SK-N-SH (cell line): ENCODE results near the gene RAMP3. TPM values are rescaled to one million over a fixed set of nuclear protein-coding genes. Genes with fewer than 3 reads are reported as not detected.

Experiments
- CTCF ChIA-PET: fragments of 300-600, 350-600 bp; formaldehyde crosslinking; extraction: SDS; loops from one replicate; lab custom pipeline; 2021; lab: Yijun Ruan, JAX
- POLR2A ChIA-PET: fragments of 350-600 bp; sonication (Branson Sonifier 250); formaldehyde crosslinking; extraction: SDS; loops from one replicate; lab custom pipeline; 2020; ENCODE audit warnings: antibody characterized with exemption, inconsistent platforms; lab: Yijun Ruan, JAX
- DNase-seq: peaks from one replicate; pipeline ENCODE4 v3.0.0; 2012
- H2AFZ ChIP-seq: fragments of 200-600 bp; sonication (generic); 2 replicates; pipeline ENCODE4 v1.8.1; 2016; ENCODE audit warnings: antibody characterized with exemption, mild to moderate bottlenecking, low read depth
- H3F3A ChIP-seq: fragments of 200-600 bp; sonication (generic); replicated peaks from 2 replicates; pipeline ENCODE3; 2016; ENCODE audit warnings: antibody characterized with exemption, mild to moderate bottlenecking; ENCODE audit not compliant: insufficient read depth
- H3K27ac ChIP-seq, 2 experiments: fragments of 200-500 bp in 1 of 2; fragments of 200-600 bp in 1 of 2; sonication (Bioruptor generic) in 1 of 2; sonication (generic), shearing (Covaris generic) in 1 of 2; 2 replicates each; pipeline versions ENCODE4 v1.5.1 to v1.6.1; 2014 to 2016; ENCODE audit warnings: low read depth in 2 of 2, inconsistent platforms in 1 of 2, low read length in 1 of 2, mild to moderate bottlenecking in 1 of 2, mixed read lengths in 1 of 2
- H3K27me3 ChIP-seq: fragments of 200-600 bp; sonication (generic), shearing (Covaris generic); 2 replicates; pipeline ENCODE4 v1.6.1; 2016; ENCODE audit warnings: mixed run types; ENCODE audit not compliant: insufficient read depth
- H3K36me3 ChIP-seq, 2 experiments: fragments of 200-500 bp in 1 of 2; fragments of 200-600 bp in 1 of 2; sonication (Bioruptor generic) in 1 of 2; sonication (generic) in 1 of 2; replicated peaks in 1 of 2; 2 replicates each; pipeline versions ENCODE3 to v1.5.1; 2014 to 2016; ENCODE audit warnings: low read length in 1 of 2, mild to moderate bottlenecking in 1 of 2; ENCODE audit not compliant: insufficient read depth in 2 of 2, control insufficient read depth in 1 of 2
- H3K4me1 ChIP-seq, 2 experiments: fragments of 200-500 bp in 1 of 2; fragments of 200-600 bp in 1 of 2; sonication (Bioruptor generic) in 1 of 2; sonication (generic), shearing (Covaris generic) in 1 of 2; 2 replicates each; pipeline versions ENCODE4 v1.5.1 to v1.6.1; 2014 to 2016; ENCODE audit warnings: low read depth in 1 of 2, low read length in 1 of 2, mixed run types in 1 of 2; ENCODE audit not compliant: insufficient read depth in 2 of 2, control insufficient read depth in 1 of 2
- H3K4me2 ChIP-seq: fragments of 200-600 bp; sonication (generic), shearing (Covaris generic); 2 replicates; pipeline ENCODE4 v1.6.1; 2017; ENCODE audit warnings: mixed run types
- H3K4me3 ChIP-seq, 2 experiments: fragments of 200-500 bp in 1 of 2; fragments of 200-600 bp in 1 of 2; sonication (Bioruptor generic) in 1 of 2; sonication (generic), shearing (Covaris generic) in 1 of 2; 2 replicates each; pipeline versions ENCODE4 v1.5.1 to v1.8.1; 2014 to 2016; ENCODE audit warnings: low read depth in 2 of 2, inconsistent platforms in 1 of 2, low read length in 1 of 2, mild to moderate bottlenecking in 1 of 2, mixed read lengths in 1 of 2, moderate library complexity in 1 of 2
- H3K79me2 ChIP-seq: fragments of 200-600 bp; sonication (generic); 2 replicates; pipeline ENCODE4 v1.8.1; 2017; ENCODE audit warnings: mild to moderate bottlenecking; ENCODE audit not compliant: insufficient read depth
- H3K9ac ChIP-seq: fragments of 200-600 bp; sonication (generic); 2 replicates; pipeline ENCODE4 v1.6.1; 2017; ENCODE audit warnings: mixed run types
- H3K9me2 ChIP-seq: fragments of 200-600 bp; sonication (generic); 2 replicates; pipeline ENCODE4 v1.6.1; 2017; ENCODE audit warnings: mixed run types
- H3K9me3 ChIP-seq: fragments of 200-600 bp; sonication (generic); 2 replicates; pipeline ENCODE4 v1.6.1; 2017; ENCODE audit warnings: mixed run types, mild to moderate bottlenecking, moderate library complexity
- H4K20me1 ChIP-seq: fragments of 200-600 bp; sonication (generic); 2 replicates; pipeline ENCODE4 v1.6.1; 2017; ENCODE audit warnings: mild to moderate bottlenecking, mixed run types; ENCODE audit not compliant: insufficient read depth
- CHD2 ChIP-seq: fragments of 150-350 bp; IDR thresholded peaks from 2 replicates; pipeline ENCODE4 v1.6.1; 2018; ENCODE audit warnings: low read length; ENCODE audit not compliant: partially characterized antibody
- ELF1 ChIP-seq: IDR thresholded peaks from 2 replicates; pipeline ENCODE4 v1.4.0; 2012
- EP300 ChIP-seq, 2 experiments: IDR thresholded peaks; 2 replicates each; pipeline versions ENCODE4 v1.4.0 to v1.6.1; 2012; ENCODE audit warnings: borderline replicate concordance in 1 of 2, low read depth in 1 of 2, low read length in 1 of 2
- EZH2phosphoT487 ChIP-seq: fragments of 200-600 bp; sonication (generic); IDR thresholded peaks from 2 replicates; pipeline ENCODE4 v1.6.1; 2017; ENCODE audit warnings: low read depth, mixed run types, mild to moderate bottlenecking, antibody characterized with exemption, moderate library complexity, borderline replicate concordance
- FOSL2 ChIP-seq: IDR thresholded peaks from 2 replicates; pipeline ENCODE4 v1.4.0; 2012; ENCODE audit warnings: low read depth, mild to moderate bottlenecking, moderate library complexity, borderline replicate concordance
- FOXJ3 ChIP-seq: sonication (generic); formaldehyde crosslinking; IDR thresholded peaks from 2 replicates; pipeline ENCODE4 v1.5.1; 2020; ENCODE audit warnings: mild to moderate bottlenecking, missing genetic modification reagents
- FOXM1 ChIP-seq: IDR thresholded peaks from 2 replicates; pipeline ENCODE4 v1.4.0; 2012; ENCODE audit warnings: low read depth, mild to moderate bottlenecking
- GABPA ChIP-seq: IDR thresholded peaks from 2 replicates; pipeline ENCODE4 v1.4.0; 2012; ENCODE audit warnings: low read depth, mild to moderate bottlenecking
- JUND ChIP-seq: IDR thresholded peaks from 2 replicates; pipeline ENCODE4 v1.4.0; 2012
- MEF2A ChIP-seq: IDR thresholded peaks from 2 replicates; pipeline ENCODE4 v1.4.0; 2012; ENCODE audit warnings: low read depth, borderline replicate concordance
- MXI1 ChIP-seq: IDR thresholded peaks from 2 replicates; pipeline ENCODE4 v1.6.1; 2012; ENCODE audit warnings: mild to moderate bottlenecking, low read depth, low read length, improper control_type of control experiment
- NFIC ChIP-seq: IDR thresholded peaks from 2 replicates; pipeline ENCODE4 v1.4.0; 2012; ENCODE audit warnings: borderline replicate concordance
- NRF1 ChIP-seq: IDR thresholded peaks from 2 replicates; pipeline ENCODE4 v1.6.1; 2012; ENCODE audit warnings: low read depth, mild to moderate bottlenecking, low read length
- RAD21 ChIP-seq: IDR thresholded peaks from 2 replicates; pipeline ENCODE4 v1.6.1; 2012; ENCODE audit warnings: mild to moderate bottlenecking, low read length
- RCOR1 ChIP-seq: fragments of 150-350 bp; IDR thresholded peaks from 2 replicates; pipeline ENCODE4 v1.6.1; 2017; ENCODE audit warnings: antibody characterized with exemption, low read length
- RFX5 ChIP-seq: IDR thresholded peaks from 2 replicates; pipeline ENCODE4 v1.6.1; 2012; ENCODE audit warnings: mild to moderate bottlenecking, improper control_type of control experiment, low read length
- RXRA ChIP-seq: IDR thresholded peaks from 2 replicates; pipeline ENCODE4 v1.4.0; 2012; ENCODE audit warnings: low read depth, mild to moderate bottlenecking, borderline replicate concordance
- TCF12 ChIP-seq: IDR thresholded peaks from 2 replicates; pipeline ENCODE4 v1.4.0; 2012
- TEAD4 ChIP-seq: IDR thresholded peaks from 2 replicates; pipeline ENCODE4 v1.4.0; 2012; ENCODE audit warnings: mild to moderate bottlenecking, borderline replicate concordance; ENCODE audit not compliant: insufficient read depth
- WGBS: methylation state at CpG from one replicate; pipeline ENCODE4 v1.1.6; 2017; ENCODE audit warnings: low lambda C conversion rate; 5-methylcytosine and 5-hydroxymethylcytosine counted together
- polyA plus RNA-seq, 3 experiments: library from polyadenylated mRNA; depleted of rRNA; stranded (reverse); fragments of >200 nt; gene quantifications; 2 replicates each; pipeline ENCODE4 v1.2.3, GENCODE V29; 2012
- TF ChIP-seq, protein P1 (sequence below): fragments of 150-350 bp; IDR thresholded peaks from 2 replicates; pipeline ENCODE4 v1.6.1; 2016; ENCODE audit warnings: mild to moderate bottlenecking, low read depth, low read length
- TF ChIP-seq, protein P2 (sequence below): IDR thresholded peaks from 2 replicates; pipeline ENCODE4 v1.4.0; 2012; ENCODE audit warnings: low read depth, borderline replicate concordance
- TF ChIP-seq, protein P3 (sequence below): IDR thresholded peaks from 2 replicates; pipeline ENCODE4 v1.4.0; 2012; ENCODE audit warnings: low read depth

RAMP3 gene
- polyA plus RNA-seq, 1 of the 3 experiments (the other 2 are of a cell fraction): not detected

DNA sequence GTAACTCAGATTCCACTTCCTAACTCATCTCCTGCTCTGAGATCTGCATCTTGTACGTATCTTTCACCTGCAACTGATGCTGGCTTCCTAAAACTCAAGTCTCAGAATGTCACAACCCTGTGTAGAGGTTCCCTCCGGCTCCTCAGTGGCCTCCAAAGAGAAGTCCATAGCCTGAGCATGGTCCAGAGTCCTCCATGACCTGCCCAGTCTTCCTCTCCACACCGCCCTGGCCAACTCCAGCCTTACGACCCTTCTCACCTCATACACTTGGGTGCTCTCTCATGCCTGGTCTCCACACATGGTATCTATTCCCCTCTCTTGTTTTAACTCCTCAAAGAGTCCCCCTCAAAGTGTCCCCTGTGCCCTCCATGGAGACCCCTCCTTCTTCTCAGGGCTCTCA is 41.9 kb downstream of the RAMP3 start:
- ChIA-PET POLR2A (no interaction called here), CTCF (interaction anchor here (0.9 kb wide), 2 partner anchors 18 to 60 kb away, joined by 3 read pairs; no protein-coding TSS in a partner anchor)
- WGBS: 49% methylated on average over 4 of the region's 4 CpGs
- Histone ChIP-seq H4K20me1 (no peaks in the 10 kb centered on the region), H3K27me3 (peaks cover 18% of the 10 kb centered on the region; the same call in 1 of the 2 replicates), H3K4me2 (no peak overlapping the region), H3K4me3 (no peak overlapping the region), H3K36me3 (no peaks in the 10 kb centered on the region), H3F3A (no peaks in the 10 kb centered on the region), H2AFZ (no peak overlapping the region), H3K9me3 (no peaks in the 10 kb centered on the region), H3K4me1 (no peaks in the 10 kb centered on the region), H3K79me2 (no peaks in the 10 kb centered on the region), H3K9me2 (peaks cover under 1% of the 10 kb centered on the region; the same call in 1 of the 2 replicates), H3K27ac (no peak overlapping the region), H3K9ac (no peak overlapping the region)
- DNase-seq: no peak
- TF ChIP-seq, protein P1, sequence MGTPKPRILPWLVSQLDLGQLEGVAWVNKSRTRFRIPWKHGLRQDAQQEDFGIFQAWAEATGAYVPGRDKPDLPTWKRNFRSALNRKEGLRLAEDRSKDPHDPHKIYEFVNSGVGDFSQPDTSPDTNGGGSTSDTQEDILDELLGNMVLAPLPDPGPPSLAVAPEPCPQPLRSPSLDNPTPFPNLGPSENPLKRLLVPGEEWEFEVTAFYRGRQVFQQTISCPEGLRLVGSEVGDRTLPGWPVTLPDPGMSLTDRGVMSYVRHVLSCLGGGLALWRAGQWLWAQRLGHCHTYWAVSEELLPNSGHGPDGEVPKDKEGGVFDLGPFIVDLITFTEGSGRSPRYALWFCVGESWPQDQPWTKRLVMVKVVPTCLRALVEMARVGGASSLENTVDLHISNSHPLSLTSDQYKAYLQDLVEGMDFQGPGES: no peak
- TF ChIP-seq EZH2phosphoT487: no peak
- no peak for TF ChIP-seq NRF1
- no peak for TF ChIP-seq RXRA
- TF ChIP-seq TEAD4: no peak
- no peak for TF ChIP-seq JUND
- no peak for TF ChIP-seq GABPA
- no peak for TF ChIP-seq ELF1
- TF ChIP-seq, protein P2, sequence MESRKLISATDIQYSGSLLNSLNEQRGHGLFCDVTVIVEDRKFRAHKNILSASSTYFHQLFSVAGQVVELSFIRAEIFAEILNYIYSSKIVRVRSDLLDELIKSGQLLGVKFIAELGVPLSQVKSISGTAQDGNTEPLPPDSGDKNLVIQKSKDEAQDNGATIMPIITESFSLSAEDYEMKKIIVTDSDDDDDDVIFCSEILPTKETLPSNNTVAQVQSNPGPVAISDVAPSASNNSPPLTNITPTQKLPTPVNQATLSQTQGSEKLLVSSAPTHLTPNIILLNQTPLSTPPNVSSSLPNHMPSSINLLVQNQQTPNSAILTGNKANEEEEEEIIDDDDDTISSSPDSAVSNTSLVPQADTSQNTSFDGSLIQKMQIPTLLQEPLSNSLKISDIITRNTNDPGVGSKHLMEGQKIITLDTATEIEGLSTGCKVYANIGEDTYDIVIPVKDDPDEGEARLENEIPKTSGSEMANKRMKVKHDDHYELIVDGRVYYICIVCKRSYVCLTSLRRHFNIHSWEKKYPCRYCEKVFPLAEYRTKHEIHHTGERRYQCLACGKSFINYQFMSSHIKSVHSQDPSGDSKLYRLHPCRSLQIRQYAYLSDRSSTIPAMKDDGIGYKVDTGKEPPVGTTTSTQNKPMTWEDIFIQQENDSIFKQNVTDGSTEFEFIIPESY: no peak

DNA sequence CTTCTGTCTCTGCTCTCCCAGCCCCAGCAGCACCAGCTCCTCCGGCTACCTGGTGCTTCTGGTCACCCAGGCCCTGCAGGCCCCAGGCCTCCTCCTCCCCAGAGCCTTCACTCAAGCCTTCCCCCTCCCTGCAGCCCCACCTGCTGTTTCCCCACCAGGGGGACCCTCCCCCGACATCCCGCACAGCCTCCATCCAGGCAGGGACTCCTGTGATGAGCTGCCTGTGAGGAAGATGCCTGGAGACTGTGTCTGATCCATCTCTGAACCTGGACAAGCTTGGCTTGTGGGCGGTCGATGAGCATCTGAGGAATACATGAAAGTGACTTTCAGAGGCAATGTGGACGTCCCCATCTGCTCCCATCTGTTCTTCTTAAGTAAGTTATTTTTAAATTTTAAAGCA is 45.0 kb downstream of the RAMP3 start:
- ChIA-PET POLR2A (interaction anchor here (0.8 kb wide), 1 partner anchor 16 kb away, joined by 3 read pairs; no protein-coding TSS in a partner anchor), CTCF (interaction anchor here (1.7 to 2.7 kb wide), 3 partner anchors 15 to 67 kb away, joined by 7 to 12 read pairs (median 9); no protein-coding TSS in a partner anchor)
- no peaks in the 10 kb centered on the region for H3K36me3 ChIP-seq
- H3K27me3 ChIP-seq: peaks cover 32% of the 10 kb centered on the region
- no peaks in the 10 kb centered on the region for H3K9me3 ChIP-seq
- H3K79me2 ChIP-seq: no peaks in the 10 kb centered on the region
- H2AFZ ChIP-seq: no peak overlapping the region
- H3K4me2 ChIP-seq: no peak overlapping the region
- WGBS: 59% methylated on average over 6 of the region's 6 CpGs
- H3F3A ChIP-seq: no peaks in the 10 kb centered on the region
- no peaks in the 10 kb centered on the region for H3K4me1 ChIP-seq
- H4K20me1 ChIP-seq: no peaks in the 10 kb centered on the region
- DNase-seq: no peak
- H3K9ac ChIP-seq: no peak overlapping the region
- H3K4me3 ChIP-seq: no peak overlapping the region
- H3K9me2 ChIP-seq: peaks cover 4% of the 10 kb centered on the region; the same call in 1 of the 2 replicates
- H3K27ac ChIP-seq: no peak overlapping the region
- no peak for TF ChIP-seq TCF12
- TF ChIP-seq JUND: no peak
- no peak for TF ChIP-seq MEF2A
- TF ChIP-seq NFIC: no peak
- TF ChIP-seq, protein P3, sequence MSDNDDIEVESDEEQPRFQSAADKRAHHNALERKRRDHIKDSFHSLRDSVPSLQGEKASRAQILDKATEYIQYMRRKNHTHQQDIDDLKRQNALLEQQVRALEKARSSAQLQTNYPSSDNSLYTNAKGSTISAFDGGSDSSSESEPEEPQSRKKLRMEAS: no peak
- no peak for TF ChIP-seq GABPA
- no peak for TF ChIP-seq ELF1
- TF ChIP-seq FOXJ3: no peak
- TF ChIP-seq MXI1: no peak
- TF ChIP-seq EP300 (IDR thresholded peaks at IDR 0.05; ENCODE audit: borderline replicate concordance in 1 of 2, low read depth in 1 of 2, low read length in 1 of 2): no peak
- TF ChIP-seq, protein P2: no peak
- no peak for TF ChIP-seq RFX5
- no peak for TF ChIP-seq FOXM1
- no peak for TF ChIP-seq RCOR1
- TF ChIP-seq CHD2: no peak
- TF ChIP-seq RAD21: no peak
- no peak for TF ChIP-seq FOSL2
